ENCODE measurements around the gene EMC6. TPM values are rescaled to one million over a fixed set of nuclear protein-coding genes. Genes with fewer than 3 reads are reported as not detected.

The EMC6 gene
- total and polyA plus RNA-seq, 8 donors, result 12.1 to 34.6 (median 16.4) TPM

- 55 to 63% methylated on average over 20 of the region's 20 CpGs for WGBS, 2 donors
- H3K4me1 ChIP-seq, result no peaks in the 10 kb centered on the region
- no peaks in the 10 kb centered on the region for H3K36me3 ChIP-seq
- no peak overlapping the region for H3K4me3 ChIP-seq
- no peak for ATAC-seq
- H3K9me3 ChIP-seq, result no peaks in the 10 kb centered on the region
- DNase-seq, result no peak
- no peaks in the 10 kb centered on the region for H3K27me3 ChIP-seq
- no peak overlapping the region for H3K27ac ChIP-seq
- TF ChIP-seq, protein P1, sequence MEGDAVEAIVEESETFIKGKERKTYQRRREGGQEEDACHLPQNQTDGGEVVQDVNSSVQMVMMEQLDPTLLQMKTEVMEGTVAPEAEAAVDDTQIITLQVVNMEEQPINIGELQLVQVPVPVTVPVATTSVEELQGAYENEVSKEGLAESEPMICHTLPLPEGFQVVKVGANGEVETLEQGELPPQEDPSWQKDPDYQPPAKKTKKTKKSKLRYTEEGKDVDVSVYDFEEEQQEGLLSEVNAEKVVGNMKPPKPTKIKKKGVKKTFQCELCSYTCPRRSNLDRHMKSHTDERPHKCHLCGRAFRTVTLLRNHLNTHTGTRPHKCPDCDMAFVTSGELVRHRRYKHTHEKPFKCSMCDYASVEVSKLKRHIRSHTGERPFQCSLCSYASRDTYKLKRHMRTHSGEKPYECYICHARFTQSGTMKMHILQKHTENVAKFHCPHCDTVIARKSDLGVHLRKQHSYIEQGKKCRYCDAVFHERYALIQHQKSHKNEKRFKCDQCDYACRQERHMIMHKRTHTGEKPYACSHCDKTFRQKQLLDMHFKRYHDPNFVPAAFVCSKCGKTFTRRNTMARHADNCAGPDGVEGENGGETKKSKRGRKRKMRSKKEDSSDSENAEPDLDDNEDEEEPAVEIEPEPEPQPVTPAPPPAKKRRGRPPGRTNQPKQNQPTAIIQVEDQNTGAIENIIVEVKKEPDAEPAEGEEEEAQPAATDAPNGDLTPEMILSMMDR (IDR thresholded peaks at IDR 0.05), result no peak
- intact Hi-C loops (cut with DNase I), result no loop called here
- no peak for FAIRE-seq
Measured at GRCh38 chr17:3681565-3681964, 13.0 kb downstream of the EMC6 start.

GRCh38 chr17:3682033-3682432 lies 13.4 kb downstream of the EMC6 start:
- Histone ChIP-seq H3K4me3 (no peak overlapping the region), H3K9me3 (no peaks in the 10 kb centered on the region), H3K36me3 (no peaks in the 10 kb centered on the region), H3K27ac (no peak overlapping the region), H3K27me3 (no peaks in the 10 kb centered on the region), H3K4me1 (no peaks in the 10 kb centered on the region)
- no peak for DNase-seq
- WGBS, 2 donors, result 61 to 76% methylated on average over 12 of the region's 12 CpGs
- intact Hi-C loops (cut with DNase I), result no loop called here
- ATAC-seq, result no peak
- TF ChIP-seq, protein P1 (IDR thresholded peaks at IDR 0.05), result no peak
- FAIRE-seq, result no peak

GRCh38 chr17:3683054-3683511 lies 14.5 kb downstream of the EMC6 start:
- DNase-seq, result peak in 1 of 6 donors; percentile 33
- Histone ChIP-seq H3K4me1 (no peaks in the 10 kb centered on the region), H3K36me3 (no peaks in the 10 kb centered on the region), H3K27ac (no peak overlapping the region), H3K27me3 (no peaks in the 10 kb centered on the region), H3K4me3 (no peak overlapping the region), H3K9me3 (no peaks in the 10 kb centered on the region)
- TF ChIP-seq, protein P1 (IDR thresholded peaks at IDR 0.05), result peak; percentile 79 to 86 (median 82)
- FAIRE-seq, result no peak
- peak in 3 of 4 donors; percentile 88 to 93 (median 88) for ATAC-seq
- WGBS, 2 donors, result 27 to 30% methylated on average over 10 of the region's 10 CpGs
- intact Hi-C loops (cut with DNase I), result no loop called here

DNA sequence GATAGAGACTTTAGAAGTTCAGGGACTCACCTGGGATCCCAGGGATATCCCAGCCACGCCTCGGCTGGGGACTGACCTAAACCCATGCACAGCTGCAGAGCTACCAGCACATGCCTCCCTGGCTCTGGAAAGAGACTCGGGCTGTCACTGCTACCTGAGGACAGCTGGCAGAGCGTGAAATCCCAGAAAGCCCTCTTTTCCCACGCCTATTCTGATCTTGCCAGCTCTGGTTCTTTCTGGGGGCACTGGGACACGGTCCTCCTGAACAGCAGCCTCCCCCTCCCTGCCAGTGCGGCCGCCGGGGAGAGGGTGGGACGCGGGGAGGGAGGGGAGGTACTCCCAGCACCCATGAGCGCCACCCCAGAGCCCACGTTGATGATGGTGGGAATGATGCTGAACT lies 16.6 kb downstream of the EMC6 start:
- no peak overlapping the region for H3K4me3 ChIP-seq
- no peaks in the 10 kb centered on the region for H3K9me3 ChIP-seq
- no peaks in the 10 kb centered on the region for H3K27me3 ChIP-seq
- no peak overlapping the region for H3K27ac ChIP-seq
- TF ChIP-seq, protein P1 (IDR thresholded peaks at IDR 0.05), result no peak
- DNase-seq, result no peak
- H3K36me3 ChIP-seq, result no peaks in the 10 kb centered on the region
- 12 to 27% methylated on average over 6 to 13 of the region's 13 CpGs for WGBS, 2 donors
- intact Hi-C loops (cut with DNase I), result no loop called here
- no peaks in the 10 kb centered on the region for H3K4me1 ChIP-seq
- FAIRE-seq, result no peak
- no peak for ATAC-seq

DNA sequence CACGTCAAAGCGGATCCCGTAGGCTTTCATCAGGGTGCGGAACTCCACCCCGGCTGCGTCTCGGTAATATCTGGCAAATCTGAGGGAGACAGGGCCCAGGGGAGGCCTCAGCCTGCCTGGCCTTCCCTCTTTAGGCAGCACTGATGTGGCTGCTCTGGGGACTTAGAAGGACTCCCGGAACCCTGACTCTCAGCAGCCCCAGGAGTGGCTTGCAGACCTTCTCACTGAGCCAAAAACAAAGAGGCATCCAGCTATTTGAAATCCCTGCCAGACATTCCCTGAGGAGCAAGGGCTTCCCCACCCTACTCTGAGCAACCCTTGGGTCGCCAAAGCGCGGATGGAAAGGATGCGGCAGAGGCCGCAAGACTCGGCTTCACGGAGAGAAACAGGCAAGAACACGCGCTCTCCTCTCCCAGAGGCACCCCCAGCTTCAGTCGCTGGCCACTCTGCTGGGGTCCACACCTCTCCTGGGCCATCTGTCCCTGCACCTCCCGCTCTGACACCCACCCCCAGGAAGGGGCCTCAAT lies 19.5 kb downstream of the EMC6 start:
- Histone ChIP-seq H3K27ac (no peak overlapping the region), H3K27me3 (no peaks in the 10 kb centered on the region), H3K4me1 (no peaks in the 10 kb centered on the region), H3K9me3 (no peaks in the 10 kb centered on the region), H3K36me3 (no peaks in the 10 kb centered on the region), H3K4me3 (no peak overlapping the region)
- DNase-seq (no peak), ATAC-seq (no peak), FAIRE-seq (no peak)
- TF ChIP-seq, protein P1 (IDR thresholded peaks at IDR 0.05), result no peak
- intact Hi-C loops (cut with DNase I), result no loop called here
- 51 to 71% methylated on average over 19 of the region's 19 CpGs for WGBS, 2 donors
